OCI-LY1 (cell line): ENCODE results near the gene SETD1A.

Experiments used
- CTCF ChIP-seq: fragments of 200-600 bp; sonication (generic), shearing (Covaris generic); IDR thresholded peaks from 2 replicates; pipeline ENCODE4 v1.5.1; 2017; ENCODE audit warnings: mild to moderate bottlenecking, antibody characterized with exemption, low read length, moderate library complexity, mixed read lengths
- EZH2 ChIP-seq: fragments of 200-600 bp; sonication (generic), shearing (Covaris generic); IDR thresholded peaks from 2 replicates; pipeline ENCODE4 v1.8.0; 2017; ENCODE audit warnings: borderline replicate concordance, mixed run types, mild to moderate bottlenecking, antibody characterized with exemption, low read length, moderate library complexity, mixed read lengths

DNA sequence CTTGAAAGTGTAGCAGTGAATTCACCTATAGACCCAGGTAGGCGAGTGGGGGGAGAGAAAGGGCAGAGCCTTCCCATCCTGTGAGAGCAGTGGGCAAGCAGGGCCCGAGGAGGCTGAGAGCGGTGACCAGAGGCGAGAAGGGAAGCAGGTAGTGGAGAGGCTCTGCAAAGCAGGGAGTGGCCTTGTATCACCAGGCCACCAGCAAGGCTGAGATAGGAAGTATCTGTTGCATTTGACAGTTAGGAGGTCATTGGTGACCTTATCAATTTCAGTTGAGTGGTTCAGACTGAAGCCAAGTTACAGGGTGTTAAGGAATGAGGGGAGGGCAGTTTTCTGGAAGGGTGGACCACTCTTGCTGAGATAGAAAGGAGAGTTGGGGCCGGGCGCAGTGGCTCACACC, 16.8 kb downstream of the SETD1A start:
- TF ChIP-seq CTCF = no peak
- no peak for TF ChIP-seq EZH2
